Fibroblast of lung (primary cell): ENCODE measurements around the gene SELENON.

ENCODE experiments used
- CTCF ChIP-seq, 2 donors: IDR thresholded peaks in 1 of 2; conservative IDR thresholded peaks in 1 of 2; 1 replicate in 1 of 2; 2 replicates in 1 of 2; pipeline ENCODE4 v1.5.1; 2011 to 2012; ENCODE audit warnings: low read length in 2 of 2, control low read depth in 1 of 2, inconsistent platforms in 1 of 2, low read depth in 1 of 2, mild to moderate bottlenecking in 1 of 2
- EZH2 ChIP-seq: IDR thresholded peaks from 2 replicates; pipeline ENCODE4 v1.5.1; 2012; ENCODE audit warnings: low read length, control low read depth, mild to moderate bottlenecking; ENCODE audit errors: missing control alignments

GRCh38 chr1:25813071-25813733 lies 13.2 kb downstream of the SELENON start:
- TF ChIP-seq CTCF (conservative IDR thresholded peaks at IDR 0.05 in 1 of 2, IDR thresholded peaks at IDR 0.05 in 1 of 2; ENCODE audit: low read depth in 1 of 2, low read length in 2 of 2) (no peak), EZH2 (no peak)
